HL-60/S4 treated with retinoic acid at 250 ng/mL for 4 days and 3 days (cell line): ENCODE measurements around the gene RAC2.

Experiments
- in situ Hi-C: fragments of 300-500 bp; cut with MboI; formaldehyde crosslinking; loops from 2 replicates; pipeline ENCODE4 v1.7.0; 2022; ENCODE audit warnings: low sequenced_read_pairs

RAC2 gene

GRCh38 chr22:37276776-37277175, 32.7 kb upstream of the RAC2 start:
- in situ Hi-C loops: no loop called here

- in situ Hi-C loops: no loop called here
Observed at GRCh38 chr22:37275622-37276021, 31.6 kb upstream of the RAC2 start.

GRCh38 chr22:37275134-37275533, 31.1 kb upstream of the RAC2 start:
- in situ Hi-C loops: no loop called here

- in situ Hi-C loops: no loop called here
Observed at GRCh38 chr22:37274380-37274862, 30.4 kb upstream of the RAC2 start.

GRCh38 chr22:37273846-37274225, 29.8 kb upstream of the RAC2 start:
- in situ Hi-C loops: no loop called here

GRCh38 chr22:37273126-37273845, 29.2 kb upstream of the RAC2 start:
- in situ Hi-C loops: no loop called here

GRCh38 chr22:37270928-37271650, 27.0 kb upstream of the RAC2 start:
- in situ Hi-C loops: no loop called here

- in situ Hi-C loops: no loop called here
Observed at GRCh38 chr22:37269936-37270678, 26.0 kb upstream of the RAC2 start.

- in situ Hi-C loops: no loop called here
Observed at GRCh38 chr22:37267661-37268413, 23.8 kb upstream of the RAC2 start.

GRCh38 chr22:37267135-37267587, 23.1 kb upstream of the RAC2 start:
- in situ Hi-C loops: no loop called here

- in situ Hi-C loops: no loop called here
Observed at GRCh38 chr22:37266581-37267134, 22.6 kb upstream of the RAC2 start.

- in situ Hi-C loops: no loop called here
Observed at GRCh38 chr22:37263966-37264887, 20.2 kb upstream of the RAC2 start.

GRCh38 chr22:37262346-37262745, 18.3 kb upstream of the RAC2 start:
- in situ Hi-C loops: no loop called here

GRCh38 chr22:37260901-37261336, 16.9 kb upstream of the RAC2 start:
- in situ Hi-C loops: no loop called here

- in situ Hi-C loops: no loop called here
Observed at GRCh38 chr22:37260155-37260795, 16.2 kb upstream of the RAC2 start.

- in situ Hi-C loops: no loop called here
Observed at GRCh38 chr22:37259540-37260029, 15.5 kb upstream of the RAC2 start.

GRCh38 chr22:37258753-37259401, 14.8 kb upstream of the RAC2 start:
- in situ Hi-C loops: no loop called here
